ENCODE results near the gene ELSPBP1. TPM values are rescaled to one million over a fixed set of nuclear protein-coding genes. Genes with fewer than 3 reads are reported as not detected.
"Not testable (repeated sequence)": the region's sequence is repeated elsewhere in the genome, so short reads cannot be mapped to it uniquely, and the experiment has no call there.

Gene ELSPBP1
- total RNA-seq, 1 experiment from 2014 or later, result not detected

DNA sequence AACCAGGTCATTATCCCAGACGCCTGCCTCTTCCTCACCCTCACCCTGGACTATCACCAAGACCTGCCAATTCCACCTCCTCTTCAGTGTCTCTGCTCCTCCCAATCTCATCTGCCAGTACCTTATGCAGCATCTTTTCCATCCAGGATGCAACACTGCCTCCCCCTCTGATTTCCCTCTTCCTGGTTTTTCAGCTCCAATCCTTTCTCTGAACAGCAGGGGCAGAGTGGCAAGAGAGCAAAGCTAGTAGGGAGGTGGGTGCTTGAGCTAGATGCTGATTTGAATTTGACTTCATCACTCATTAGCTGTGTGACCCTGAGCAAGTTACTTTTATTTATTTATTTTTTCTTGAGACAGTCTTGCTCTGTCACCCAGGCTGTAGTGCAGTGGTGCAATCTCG is 75.0 kb downstream of the ELSPBP1 start:
- Histone ChIP-seq H3K27me3 (ENCODE audit: insufficient read depth, low read depth) (peaks cover 88% of the 10 kb centered on the region), H3K9me2 (ENCODE audit: insufficient read depth) (no peaks in the 10 kb centered on the region), H3K36me3 (ENCODE audit: low read depth) (no peaks in the 10 kb centered on the region), H3K4me3 (no peak overlapping the region), H2AFZ (no peak overlapping the region), H3K79me2 (ENCODE audit: low read depth) (no peaks in the 10 kb centered on the region), H3K4me2 (no peak overlapping the region), H3K4me1 (replicated peaks; ENCODE audit: insufficient read depth) (no peaks in the 10 kb centered on the region), H4K20me1 (ENCODE audit: insufficient read depth) (no peaks in the 10 kb centered on the region), H3K27ac (no peak overlapping the region), H3K9me3 (ENCODE audit: insufficient read depth, low read depth) (no peaks in the 10 kb centered on the region), H3F3A (ENCODE audit: insufficient read depth, low read depth) (no peaks in the 10 kb centered on the region)
- CTCF ChIA-PET, result interaction anchor here (0.5 kb wide), 1 partner anchor 18 kb away, joined by 3 read pairs; no protein-coding TSS in a partner anchor
- TF ChIP-seq, protein P1, sequence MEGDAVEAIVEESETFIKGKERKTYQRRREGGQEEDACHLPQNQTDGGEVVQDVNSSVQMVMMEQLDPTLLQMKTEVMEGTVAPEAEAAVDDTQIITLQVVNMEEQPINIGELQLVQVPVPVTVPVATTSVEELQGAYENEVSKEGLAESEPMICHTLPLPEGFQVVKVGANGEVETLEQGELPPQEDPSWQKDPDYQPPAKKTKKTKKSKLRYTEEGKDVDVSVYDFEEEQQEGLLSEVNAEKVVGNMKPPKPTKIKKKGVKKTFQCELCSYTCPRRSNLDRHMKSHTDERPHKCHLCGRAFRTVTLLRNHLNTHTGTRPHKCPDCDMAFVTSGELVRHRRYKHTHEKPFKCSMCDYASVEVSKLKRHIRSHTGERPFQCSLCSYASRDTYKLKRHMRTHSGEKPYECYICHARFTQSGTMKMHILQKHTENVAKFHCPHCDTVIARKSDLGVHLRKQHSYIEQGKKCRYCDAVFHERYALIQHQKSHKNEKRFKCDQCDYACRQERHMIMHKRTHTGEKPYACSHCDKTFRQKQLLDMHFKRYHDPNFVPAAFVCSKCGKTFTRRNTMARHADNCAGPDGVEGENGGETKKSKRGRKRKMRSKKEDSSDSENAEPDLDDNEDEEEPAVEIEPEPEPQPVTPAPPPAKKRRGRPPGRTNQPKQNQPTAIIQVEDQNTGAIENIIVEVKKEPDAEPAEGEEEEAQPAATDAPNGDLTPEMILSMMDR (conservative IDR thresholded peaks at IDR 0.05), result no peak
- no peak for TF ChIP-seq EZH2 (IDR thresholded peaks at IDR 0.05; ENCODE audit: low read depth)
- POLR2A ChIA-PET (ENCODE audit: unreplicated experiment), result no interaction called here
- no TSS peak for BruUV-seq (replicated peaks)
- intact Hi-C loops (cut with micrococcal nuclease; ENCODE audit: unreplicated experiment), result no loop called here
- no peak for DNase-seq

DNA sequence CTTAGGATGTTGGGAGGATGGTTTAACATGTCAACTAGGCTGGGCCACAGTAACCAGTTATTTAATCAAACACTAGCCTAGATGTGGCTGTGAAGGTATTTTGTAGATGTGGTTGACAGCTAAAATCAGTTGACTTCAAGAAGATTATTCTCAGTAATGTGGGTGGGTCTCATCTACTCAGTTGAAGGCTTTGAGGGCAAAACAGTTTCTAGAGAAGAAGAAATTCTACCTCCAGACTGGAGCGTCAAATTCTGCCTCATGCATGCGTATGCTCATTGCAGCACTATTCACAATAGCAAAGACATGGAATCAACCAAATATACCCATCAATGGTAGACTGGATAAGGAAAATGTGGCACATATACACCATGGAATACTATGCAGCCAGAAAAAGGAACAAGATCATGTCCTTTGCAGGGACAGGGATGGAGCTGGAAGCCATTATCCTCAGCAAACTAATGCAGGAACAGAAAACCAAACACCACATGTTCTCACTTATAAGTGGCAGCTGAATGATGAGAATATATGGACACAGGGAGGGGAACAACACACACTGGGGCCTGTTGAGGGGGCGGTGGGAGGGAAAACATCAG is 75.8 kb downstream of the ELSPBP1 start:
- peaks cover 87% of the 10 kb centered on the region for H3K27me3 ChIP-seq (ENCODE audit: insufficient read depth, low read depth)
- H3K36me3 ChIP-seq (ENCODE audit: low read depth); H3K9me2 ChIP-seq (ENCODE audit: insufficient read depth); H3K9me3 ChIP-seq (ENCODE audit: insufficient read depth, low read depth); POLR2A ChIA-PET (ENCODE audit: unreplicated experiment); H3F3A ChIP-seq (ENCODE audit: insufficient read depth, low read depth); CTCF ChIA-PET; H3K27ac ChIP-seq; intact Hi-C loops (cut with micrococcal nuclease; ENCODE audit: unreplicated experiment); H3K4me1 ChIP-seq (replicated peaks; ENCODE audit: insufficient read depth); BruUV-seq (replicated peaks); DNase-seq; H3K4me3 ChIP-seq; H3K4me2 ChIP-seq; H4K20me1 ChIP-seq (ENCODE audit: insufficient read depth); H3K79me2 ChIP-seq (ENCODE audit: low read depth); H2AFZ ChIP-seq: not testable (repeated sequence)

Other genes starting within 250 kb of the ELSPBP1 start
- gene NOP53, start 249.1 kb upstream of the ELSPBP1 start, total RNA-seq (2021), result 225 and 296 TPM in 2 replicates
- gene SELENOW, start 215.9 kb upstream of the ELSPBP1 start, total RNA-seq (2021), result 186 TPM in 2 replicates
- not detected in 2 replicates for gene TPRX1, start 190.1 kb upstream of the ELSPBP1 start, total RNA-seq (2021)
- not detected in 2 replicates for gene CRX, start 172.7 kb upstream of the ELSPBP1 start, total RNA-seq (2021)
- gene TPRX2, start 135.4 kb upstream of the ELSPBP1 start, total RNA-seq (2021), result not detected in 2 replicates
- not detected in 2 replicates for gene SULT2A1, start 108.3 kb upstream of the ELSPBP1 start, total RNA-seq (2021)
- not detected in 2 replicates for gene BSPH1, start 2.5 kb upstream of the ELSPBP1 start, total RNA-seq (2021)
- not detected in 2 replicates for gene CABP5, start 49.4 kb downstream of the ELSPBP1 start, total RNA-seq (2021)
- 1.2 TPM in 1 of 2 replicates, not detected in the other for gene PLA2G4C, start 116.2 kb downstream of the ELSPBP1 start, total RNA-seq (2021)
- gene LIG1, start 175.7 kb downstream of the ELSPBP1 start, total RNA-seq (2021), result 109 and 116 TPM in 2 replicates
- gene ZSWIM9, start 176.0 kb downstream of the ELSPBP1 start, total RNA-seq (2021), result 8.3 and 12.0 TPM in 2 replicates